MG63 (cell line): ENCODE results near the gene MAPT. TPM values are rescaled to one million over a fixed set of nuclear protein-coding genes. Genes with fewer than 3 reads are reported as not detected.

Experiments used
- DNase-seq: peaks from one replicate; pipeline ENCODE4 v3.0.0-alpha.2; 2020
- H3K27me3 ChIP-seq: fragments of 250-450 bp; sonication (Bioruptor Pico); 2 replicates; pipeline ENCODE4 v1.5.1; 2020; ENCODE audit warnings: mild to moderate bottlenecking, moderate library complexity
- H3K36me3 ChIP-seq: fragments of 250-450 bp; sonication (Bioruptor Pico); 2 replicates; pipeline ENCODE4 v1.5.1; 2020; ENCODE audit warnings: mild to moderate bottlenecking, moderate library complexity
- H3K4me3 ChIP-seq: fragments of 250-450 bp; sonication (Bioruptor Pico); 2 replicates; pipeline ENCODE4 v1.5.1; 2020; ENCODE audit warnings: mild to moderate bottlenecking, moderate library complexity
- H3K9me3 ChIP-seq: fragments of 250-450 bp; sonication (Bioruptor Pico); 2 replicates; pipeline ENCODE4 v1.5.1; 2020; ENCODE audit warnings: mild to moderate bottlenecking, moderate library complexity
- total RNA-seq: library from RNA; depleted of rRNA; stranded (reverse); fragments of >200 nt; shearing (Covaris generic); gene quantifications from 2 replicates; pipeline ENCODE4 v1.2.3, GENCODE V29; 2014; ENCODE audit warnings: low replicate concordance

Gene MAPT
- total RNA-seq, 1 experiment from 2014 or later = 0.43 TPM

GRCh38 chr17:45964634-45965033 is 70.3 kb downstream of the MAPT start:
- DNase-seq = no peak
- peaks cover 44% of the 10 kb centered on the region for H3K27me3 ChIP-seq
- H3K4me3 ChIP-seq = no peak overlapping the region
- no peaks in the 10 kb centered on the region for H3K36me3 ChIP-seq
- no peaks in the 10 kb centered on the region for H3K9me3 ChIP-seq

DNA sequence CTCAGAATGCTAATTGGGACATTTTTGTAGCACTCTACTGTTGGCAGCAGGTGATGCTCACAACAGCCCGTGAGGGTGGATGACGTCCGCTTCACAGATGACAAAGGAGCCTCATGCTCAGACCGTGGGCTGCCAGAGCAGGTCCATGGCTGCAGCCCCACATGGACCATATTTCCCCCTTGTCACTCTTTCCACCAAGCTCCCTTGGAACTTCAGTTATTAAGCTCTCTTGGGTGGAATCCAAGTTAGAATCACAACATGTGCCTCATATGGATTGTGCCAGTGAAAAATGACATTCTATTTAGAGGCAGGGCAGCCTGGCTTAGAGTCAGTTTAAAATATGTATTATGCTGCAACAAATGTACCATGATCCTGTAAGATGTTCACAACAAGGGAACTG is 71.5 kb downstream of the MAPT start:
- no peak overlapping the region for H3K4me3 ChIP-seq
- H3K27me3 ChIP-seq = peaks cover 46% of the 10 kb centered on the region
- no peaks in the 10 kb centered on the region for H3K9me3 ChIP-seq
- no peak for DNase-seq
- H3K36me3 ChIP-seq = no peaks in the 10 kb centered on the region

DNA sequence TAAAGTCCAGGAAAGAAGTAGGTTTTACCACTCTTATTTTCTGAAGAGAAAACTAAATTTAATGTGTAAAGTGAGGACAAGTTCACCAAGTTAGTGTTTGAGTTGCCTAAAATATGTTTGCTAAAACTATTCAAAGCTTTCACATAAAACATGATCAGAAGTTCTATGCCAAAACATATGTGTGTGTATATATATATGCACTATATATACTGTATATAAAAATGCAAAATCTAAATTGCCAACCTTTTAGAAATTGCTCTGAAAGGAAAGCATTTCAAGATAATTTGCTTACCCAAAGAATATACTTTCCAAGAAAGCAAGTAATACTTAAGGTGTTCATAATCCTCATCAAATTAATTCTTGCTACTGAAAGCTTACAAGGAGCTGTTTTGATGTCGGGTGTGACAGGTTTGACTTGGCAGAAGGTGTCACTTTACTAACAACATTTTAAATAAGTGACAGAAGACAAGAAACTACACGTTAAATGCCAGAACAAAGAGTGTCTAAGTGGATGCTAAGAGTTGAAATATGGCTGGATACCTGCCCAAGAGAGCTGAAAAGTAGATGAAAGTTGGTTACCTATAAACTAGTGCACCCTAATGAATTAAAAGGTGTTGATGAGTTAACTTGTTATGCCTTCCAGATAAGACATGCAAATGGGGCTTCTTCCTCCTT is 72.4 kb downstream of the MAPT start:
- Histone ChIP-seq H3K4me3 (no peak overlapping the region), H3K27me3 (peaks cover 46% of the 10 kb centered on the region), H3K9me3 (no peaks in the 10 kb centered on the region), H3K36me3 (no peaks in the 10 kb centered on the region)
- DNase-seq = no peak

- peaks cover 46% of the 10 kb centered on the region for H3K27me3 ChIP-seq
- no peaks in the 10 kb centered on the region for H3K9me3 ChIP-seq
- no peaks in the 10 kb centered on the region for H3K36me3 ChIP-seq
- DNase-seq = no peak
- H3K4me3 ChIP-seq = no peak overlapping the region
These were observed 73.0 kb downstream of the MAPT start for GRCh38 chr17:45967378-45967777.

DNA sequence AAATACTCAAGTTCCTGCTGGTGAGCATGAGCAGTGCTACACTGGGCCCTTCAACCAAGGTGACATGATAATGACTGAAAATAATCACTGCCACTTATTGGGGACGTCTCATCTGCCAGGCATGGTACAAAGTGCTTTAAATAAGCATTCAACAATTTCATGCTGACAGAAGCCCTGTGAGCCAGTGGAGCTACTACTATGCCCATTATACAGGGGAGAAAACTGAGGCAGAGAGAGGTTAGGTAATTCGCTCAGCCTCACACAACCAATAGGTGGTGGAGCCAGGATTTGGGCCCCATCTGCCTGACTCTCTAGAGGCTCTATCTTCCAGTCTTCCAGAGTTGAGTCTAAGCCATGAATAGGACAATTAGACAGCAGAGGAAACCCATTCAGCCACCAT is 74.4 kb downstream of the MAPT start:
- H3K36me3 ChIP-seq = no peaks in the 10 kb centered on the region
- no peak for DNase-seq
- H3K27me3 ChIP-seq = peaks cover 46% of the 10 kb centered on the region
- H3K4me3 ChIP-seq = no peak overlapping the region
- H3K9me3 ChIP-seq = no peaks in the 10 kb centered on the region

DNA sequence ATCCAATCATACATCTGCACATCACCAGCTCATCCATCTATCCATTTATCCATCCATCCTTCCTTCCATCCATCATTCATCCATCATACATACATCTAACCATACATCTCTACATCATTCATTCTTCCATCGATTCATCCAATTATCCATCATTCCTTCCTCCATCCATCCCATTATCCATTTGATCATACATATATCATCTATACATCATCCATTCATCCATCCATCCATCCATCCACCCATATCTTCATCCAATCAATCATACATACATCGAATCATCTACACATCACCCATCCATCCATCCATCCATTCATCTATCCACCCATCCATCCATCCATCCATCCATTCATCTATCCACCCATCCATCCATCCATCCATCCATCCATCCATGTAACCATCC is 75.4 kb downstream of the MAPT start:
- no peak for DNase-seq
- H3K9me3 ChIP-seq = no peaks in the 10 kb centered on the region
- peaks cover 45% of the 10 kb centered on the region for H3K27me3 ChIP-seq
- no peak overlapping the region for H3K4me3 ChIP-seq
- H3K36me3 ChIP-seq = no peaks in the 10 kb centered on the region

DNA sequence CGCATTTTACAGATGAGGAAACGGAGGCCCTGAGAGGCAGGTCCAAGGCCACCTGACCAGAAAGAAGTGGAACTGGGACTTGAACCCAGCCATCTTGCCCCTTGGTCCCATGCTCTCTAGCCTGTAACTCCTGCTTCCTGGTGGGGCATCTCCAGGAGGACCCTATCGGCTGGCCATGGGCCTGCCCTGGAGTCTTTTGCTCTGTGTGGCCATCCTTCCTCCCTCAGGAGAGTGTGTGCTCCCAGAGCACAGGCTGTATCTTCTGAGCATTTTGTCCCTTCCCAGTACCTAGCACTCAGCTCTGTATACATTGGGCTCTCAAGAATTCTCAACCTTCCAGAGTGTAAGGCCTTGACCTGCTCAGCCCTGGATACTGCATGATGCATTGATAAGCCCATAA is 76.3 kb downstream of the MAPT start:
- Histone ChIP-seq H3K9me3 (no peaks in the 10 kb centered on the region), H3K27me3 (peaks cover 36% of the 10 kb centered on the region), H3K4me3 (no peak overlapping the region), H3K36me3 (no peaks in the 10 kb centered on the region)
- DNase-seq = no peak

DNA sequence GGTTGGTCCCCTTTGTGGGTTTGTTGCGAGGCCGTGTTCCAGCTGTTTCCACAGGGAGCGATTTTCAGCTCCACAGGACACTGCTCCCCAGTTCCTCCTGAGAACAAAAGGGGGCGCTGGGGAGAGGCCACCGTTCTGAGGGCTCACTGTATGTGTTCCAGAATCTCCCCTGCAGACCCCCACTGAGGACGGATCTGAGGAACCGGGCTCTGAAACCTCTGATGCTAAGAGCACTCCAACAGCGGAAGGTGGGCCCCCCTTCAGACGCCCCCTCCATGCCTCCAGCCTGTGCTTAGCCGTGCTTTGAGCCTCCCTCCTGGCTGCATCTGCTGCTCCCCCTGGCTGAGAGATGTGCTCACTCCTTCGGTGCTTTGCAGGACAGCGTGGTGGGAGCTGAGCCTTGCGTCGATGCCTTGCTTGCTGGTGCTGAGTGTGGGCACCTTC is 77.4 kb downstream of the MAPT start:
- peaks cover 25% of the 10 kb centered on the region for H3K27me3 ChIP-seq
- H3K9me3 ChIP-seq = no peaks in the 10 kb centered on the region
- DNase-seq = no peak
- H3K4me3 ChIP-seq = no peak overlapping the region
- no peaks in the 10 kb centered on the region for H3K36me3 ChIP-seq

- Histone ChIP-seq H3K27me3 (peaks cover 17% of the 10 kb centered on the region), H3K36me3 (no peaks in the 10 kb centered on the region), H3K4me3 (no peak overlapping the region), H3K9me3 (no peaks in the 10 kb centered on the region)
- no peak for DNase-seq
These were observed 78.2 kb downstream of the MAPT start for GRCh38 chr17:45972531-45972930.

- DNase-seq = no peak
- no peaks in the 10 kb centered on the region for H3K36me3 ChIP-seq
- H3K4me3 ChIP-seq = no peak overlapping the region
- no peaks in the 10 kb centered on the region for H3K9me3 ChIP-seq
- H3K27me3 ChIP-seq = peaks cover 10% of the 10 kb centered on the region
These were observed 78.9 kb downstream of the MAPT start for GRCh38 chr17:45973099-45973780.

DNA sequence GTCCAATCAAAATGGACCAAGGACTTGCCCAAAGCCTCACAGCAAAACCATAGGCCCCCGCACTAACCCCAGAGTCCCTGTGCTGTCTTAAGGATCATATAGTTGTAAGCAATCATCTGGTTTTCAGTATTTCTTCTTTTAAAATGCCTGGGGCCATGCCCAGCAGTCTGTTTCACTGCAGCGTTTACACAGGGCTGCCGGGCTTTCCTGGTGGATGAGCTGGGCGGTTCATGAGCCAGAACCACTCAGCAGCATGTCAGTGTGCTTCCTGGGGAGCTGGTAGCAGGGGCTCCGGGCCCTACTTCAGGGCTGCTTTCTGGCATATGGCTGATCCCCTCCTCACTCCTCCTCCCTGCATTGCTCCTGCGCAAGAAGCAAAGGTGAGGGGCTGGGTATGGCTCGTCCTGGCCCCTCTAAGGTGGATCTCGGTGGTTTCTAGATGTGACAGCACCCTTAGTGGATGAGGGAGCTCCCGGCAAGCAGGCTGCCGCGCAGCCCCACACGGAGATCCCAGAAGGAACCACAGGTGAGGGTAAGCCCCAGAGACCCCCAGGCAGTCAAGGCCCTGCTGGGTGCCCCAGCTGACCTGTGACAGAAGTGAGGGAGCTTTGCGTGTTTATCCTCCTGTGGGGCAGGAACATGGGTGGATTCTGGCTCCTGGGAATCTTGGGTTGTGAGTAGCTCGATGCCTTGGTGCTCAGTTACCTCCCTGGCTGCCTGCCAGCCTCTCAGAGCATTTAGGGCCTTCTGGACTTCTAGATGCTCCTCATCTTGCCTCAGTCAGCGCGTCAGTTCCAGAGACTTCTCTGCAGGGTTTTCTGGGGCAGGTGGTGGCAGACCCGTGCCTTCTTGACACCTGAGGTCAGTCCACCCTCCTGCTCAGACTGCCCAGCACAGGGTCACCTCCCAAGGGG is 79.8 kb downstream of the MAPT start:
- no peak overlapping the region for H3K4me3 ChIP-seq
- peaks cover 3% of the 10 kb centered on the region for H3K27me3 ChIP-seq
- H3K9me3 ChIP-seq = no peaks in the 10 kb centered on the region
- DNase-seq = no peak
- no peaks in the 10 kb centered on the region for H3K36me3 ChIP-seq

DNA sequence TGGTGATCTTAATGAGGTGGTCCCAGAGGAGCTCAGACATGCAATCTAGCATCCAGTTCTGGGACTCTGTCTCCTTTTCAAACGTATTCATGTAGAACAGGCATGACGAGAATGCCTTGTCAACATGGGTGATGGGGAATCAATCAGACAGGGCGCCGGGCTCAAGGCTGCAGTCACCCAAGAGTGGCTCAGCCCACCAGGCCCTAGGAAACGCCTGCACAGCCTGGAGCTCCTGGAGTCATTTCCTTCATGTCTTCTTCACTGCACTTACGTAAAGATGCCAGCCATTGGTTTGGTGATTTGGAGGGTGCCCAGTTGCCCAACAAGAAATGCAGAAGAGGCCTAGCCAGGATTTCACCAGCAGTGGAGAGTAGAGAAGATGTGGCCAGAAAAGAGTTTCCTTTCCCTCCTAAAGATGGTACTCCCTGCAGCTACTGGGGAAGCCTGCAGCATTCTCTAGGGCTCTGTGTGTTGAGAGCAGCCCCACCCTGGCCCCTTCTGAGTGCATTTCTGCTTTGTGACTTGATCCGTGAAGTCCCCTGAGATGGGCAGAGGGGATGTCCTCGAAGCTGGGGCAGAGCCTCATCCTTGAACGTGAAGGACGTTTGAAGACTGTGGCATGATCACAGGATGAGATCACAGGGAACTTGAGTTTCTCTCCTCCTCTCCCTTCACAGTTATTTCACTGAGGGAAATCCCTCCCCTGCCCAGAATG is 80.7 kb downstream of the MAPT start:
- H3K27me3 ChIP-seq = no peaks in the 10 kb centered on the region; the same call in 1 of the 2 replicates
- no peaks in the 10 kb centered on the region for H3K36me3 ChIP-seq

DNA sequence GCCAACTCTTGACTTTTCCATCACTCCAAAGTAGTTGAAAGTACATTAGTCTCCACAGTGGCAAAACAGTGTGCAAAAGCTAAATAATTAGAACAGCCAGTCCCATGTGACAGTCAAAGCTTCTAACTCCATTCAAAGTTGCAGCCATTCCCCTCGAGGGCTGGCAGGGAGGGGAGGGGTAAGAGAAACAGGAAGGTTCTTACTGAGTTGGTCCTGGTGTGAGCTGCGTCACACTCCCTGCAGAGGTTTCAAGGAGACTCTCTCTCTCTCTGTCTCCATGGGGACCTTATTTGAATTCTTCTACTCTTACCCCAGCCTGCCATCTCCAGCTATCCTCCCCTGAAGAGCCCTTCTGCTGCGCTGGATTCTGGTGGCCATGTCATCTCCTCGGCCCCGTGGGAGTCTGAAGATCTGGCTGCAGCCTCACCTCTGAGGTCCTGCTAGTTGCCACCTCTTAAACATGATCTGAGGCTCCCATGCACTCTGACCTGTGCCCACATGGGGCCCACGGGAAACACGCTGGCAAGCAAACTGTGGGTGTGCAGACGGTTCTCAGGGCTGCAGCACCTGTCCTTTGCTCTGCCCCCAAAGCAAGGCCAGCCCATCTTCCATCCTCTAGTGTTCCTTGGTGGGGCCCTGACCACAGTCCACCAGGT is 81.4 kb downstream of the MAPT start:
- no peak for DNase-seq
- Histone ChIP-seq H3K36me3 (no peaks in the 10 kb centered on the region), H3K27me3 (no peaks in the 10 kb centered on the region; the same call in 1 of the 2 replicates), H3K9me3 (no peaks in the 10 kb centered on the region), H3K4me3 (no peak overlapping the region)

More for the DNA sequence above, 80.7 kb downstream of the MAPT start:
- no peak for DNase-seq
- no peaks in the 10 kb centered on the region for H3K9me3 ChIP-seq
- no peak overlapping the region for H3K4me3 ChIP-seq

DNA sequence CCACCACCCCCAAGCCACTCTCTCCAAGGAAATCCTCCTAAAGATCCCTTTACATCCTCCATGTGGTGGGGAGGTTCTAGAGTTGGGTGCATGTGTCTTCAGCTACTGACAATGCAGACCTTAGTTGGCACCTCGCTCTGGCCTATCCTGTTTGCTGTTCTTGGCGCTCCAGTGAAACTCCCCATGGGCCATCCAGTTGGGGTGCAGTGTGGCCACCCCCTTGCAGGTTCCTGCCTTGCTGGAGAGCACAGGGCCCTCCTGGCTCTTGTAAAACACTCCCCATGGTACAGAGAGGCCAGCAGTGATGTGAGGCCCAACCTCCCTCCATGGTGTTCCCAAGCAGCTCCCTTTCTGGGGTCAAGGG is 82.0 kb downstream of the MAPT start:
- Histone ChIP-seq H3K36me3 (no peaks in the 10 kb centered on the region), H3K9me3 (no peaks in the 10 kb centered on the region), H3K4me3 (no peak overlapping the region), H3K27me3 (no peaks in the 10 kb centered on the region)
- DNase-seq = no peak

GRCh38 chr17:45976755-45977505 is 82.6 kb downstream of the MAPT start:
- no peaks in the 10 kb centered on the region for H3K9me3 ChIP-seq
- no peaks in the 10 kb centered on the region for H3K27me3 ChIP-seq
- no peaks in the 10 kb centered on the region for H3K36me3 ChIP-seq
- no peak for DNase-seq
- H3K4me3 ChIP-seq = no peak overlapping the region

GRCh38 chr17:45977506-45977824 is 83.1 kb downstream of the MAPT start:
- H3K9me3 ChIP-seq = no peaks in the 10 kb centered on the region
- no peaks in the 10 kb centered on the region for H3K36me3 ChIP-seq
- no peaks in the 10 kb centered on the region for H3K27me3 ChIP-seq
- no peak for DNase-seq
- H3K4me3 ChIP-seq = no peak overlapping the region
